Breast epithelium (tissue), 4 donors: ENCODE results near the gene ZNF330. TPM values are rescaled to one million over a fixed set of nuclear protein-coding genes. Genes with fewer than 3 reads are reported as not detected.

ENCODE experiments used
- DNase-seq, 2 donors: peaks; one replicate each; pipeline ENCODE4 v3.0.0-alpha.2; 2019; ENCODE audit warnings: low spot score in 2 of 2
- H3K27ac ChIP-seq, 2 donors: fragments of 200-600 bp; sonication (generic) in 1 of 2; one replicate each; pipeline ENCODE4 v1.5.1; 2016 to 2019; ENCODE audit warnings: mild to moderate bottlenecking in 1 of 2
- H3K27me3 ChIP-seq, 2 donors: fragments of 200-600 bp; sonication (generic) in 1 of 2; one replicate each; pipeline versions ENCODE4 v1.5.1 to v1.6.0; 2017 to 2019; ENCODE audit warnings: control low read depth in 1 of 2, mild to moderate bottlenecking in 1 of 2
- H3K36me3 ChIP-seq: fragments of 200-600 bp; one replicate; pipeline ENCODE4 v1.5.1; 2019
- H3K4me1 ChIP-seq, 2 donors: fragments of 200-600 bp; sonication (generic); one replicate each; pipeline ENCODE4 v1.5.1; 2016 to 2019; ENCODE audit warnings: control low read depth in 1 of 2
- H3K4me3 ChIP-seq, 3 donors: fragments of 200-600 bp; sonication (generic); 1 replicate in 2 of 3; 2 replicates in 1 of 3; pipeline ENCODE4 v1.5.1; 2016 to 2019; ENCODE audit warnings: mild to moderate bottlenecking in 3 of 3, moderate library complexity in 2 of 3
- H3K9me3 ChIP-seq, 2 donors: fragments of 200-600 bp; sonication (generic) in 1 of 2; one replicate each; pipeline ENCODE4 v1.5.1; 2016 to 2019; ENCODE audit warnings: control low read depth in 1 of 2
- CTCF ChIP-seq, 3 donors: fragments of 450-650 bp; IDR thresholded peaks; one replicate each; pipeline ENCODE4 v1.5.1; 2016 to 2017; ENCODE audit warnings: antibody characterized with exemption in 3 of 3, mild to moderate bottlenecking in 3 of 3, moderate library complexity in 3 of 3
- POLR2A ChIP-seq: fragments of 450-650 bp; IDR thresholded peaks from one replicate; pipeline ENCODE4 v1.6.1; 2016; ENCODE audit warnings: antibody characterized with exemption, mild to moderate bottlenecking, moderate library complexity
- POLR2AphosphoS5 ChIP-seq, 3 donors: sonication (generic); formaldehyde crosslinking; IDR thresholded peaks; one replicate each; pipeline ENCODE4 v1.6.1; 2017; ENCODE audit warnings: antibody characterized with exemption in 3 of 3
- intact Hi-C: fragments of 100-400 bp; cut with DNase I; formaldehyde crosslinking; loops from one replicate; pipeline ENCODE4 v1.15.1; 2023; ENCODE audit warnings: low total_unique reads
- total RNA-seq, 3 donors: library from RNA; depleted of rRNA; stranded (reverse); fragments of >200 nt; gene quantifications; one replicate each; pipeline ENCODE4 v1.1.0, GENCODE V29; 2016

Gene ZNF330
- total RNA-seq, 3 donors from 2014 or later, result 27.5 to 68.0 (median 38.3) TPM

- no peak for DNase-seq
- no peaks in the 10 kb centered on the region for H3K36me3 ChIP-seq
- no peaks in the 10 kb centered on the region for H3K4me1 ChIP-seq
Measured at GRCh38 chr4:141248486-141248885, 27.8 kb downstream of the ZNF330 start.

GRCh38 chr4:141254326-141254725 lies 33.6 kb downstream of the ZNF330 start:
- H3K4me3 ChIP-seq, result no peak overlapping the region
- no peak for DNase-seq
- H3K27me3 ChIP-seq, result no peaks in the 10 kb centered on the region
- no peaks in the 10 kb centered on the region for H3K36me3 ChIP-seq
- TF ChIP-seq POLR2A, result no peak
- no peak for TF ChIP-seq POLR2AphosphoS5 (IDR thresholded peaks at IDR 0.05)
- TF ChIP-seq CTCF (IDR thresholded peaks at IDR 0.05), result no peak
- no peaks in the 10 kb centered on the region for H3K4me1 ChIP-seq
- intact Hi-C loops, result no loop called here
- no peaks in the 10 kb centered on the region for H3K9me3 ChIP-seq
- no peak overlapping the region for H3K27ac ChIP-seq

More at GRCh38 chr4:141248486-141248885, 27.8 kb downstream of the ZNF330 start:
- intact Hi-C loops, result no loop called here
- Histone ChIP-seq H3K4me3 (no peak overlapping the region), H3K27ac (no peak overlapping the region), H3K27me3 (no peaks in the 10 kb centered on the region), H3K9me3 (no peaks in the 10 kb centered on the region)
- TF ChIP-seq POLR2AphosphoS5 (IDR thresholded peaks at IDR 0.05), result no peak
- TF ChIP-seq POLR2A, result no peak
- TF ChIP-seq CTCF (IDR thresholded peaks at IDR 0.05), result no peak

GRCh38 chr4:141255016-141255415 lies 34.3 kb downstream of the ZNF330 start:
- no peak for DNase-seq

GRCh38 chr4:141258558-141258957 lies 37.9 kb downstream of the ZNF330 start:
- no peaks in the 10 kb centered on the region for H3K9me3 ChIP-seq
- no peak overlapping the region for H3K27ac ChIP-seq
- intact Hi-C loops, result no loop called here
- H3K27me3 ChIP-seq, result no peaks in the 10 kb centered on the region
- no peaks in the 10 kb centered on the region for H3K36me3 ChIP-seq
- DNase-seq, result no peak
- TF ChIP-seq POLR2A (no peak), CTCF (IDR thresholded peaks at IDR 0.05) (no peak), POLR2AphosphoS5 (IDR thresholded peaks at IDR 0.05) (no peak)
- no peak overlapping the region for H3K4me3 ChIP-seq
- no peaks in the 10 kb centered on the region for H3K4me1 ChIP-seq

More at GRCh38 chr4:141255016-141255415, 34.3 kb downstream of the ZNF330 start:
- H3K4me3 ChIP-seq, result no peak overlapping the region
- H3K4me1 ChIP-seq, result no peaks in the 10 kb centered on the region
- no peaks in the 10 kb centered on the region for H3K36me3 ChIP-seq
- H3K9me3 ChIP-seq, result no peaks in the 10 kb centered on the region
- H3K27me3 ChIP-seq, result no peaks in the 10 kb centered on the region
- TF ChIP-seq POLR2A (no peak), CTCF (IDR thresholded peaks at IDR 0.05) (no peak), POLR2AphosphoS5 (IDR thresholded peaks at IDR 0.05) (no peak)
- intact Hi-C loops, result no loop called here
- no peak overlapping the region for H3K27ac ChIP-seq

GRCh38 chr4:141275834-141276233 lies 55.1 kb downstream of the ZNF330 start:
- Histone ChIP-seq H3K4me3 (no peak overlapping the region), H3K4me1 (no peaks in the 10 kb centered on the region), H3K36me3 (no peaks in the 10 kb centered on the region), H3K27me3 (no peaks in the 10 kb centered on the region), H3K27ac (no peak overlapping the region), H3K9me3 (no peaks in the 10 kb centered on the region)
- no peak for DNase-seq
- intact Hi-C loops, result no loop called here
- no peak for TF ChIP-seq CTCF (IDR thresholded peaks at IDR 0.05)
- TF ChIP-seq POLR2AphosphoS5 (IDR thresholded peaks at IDR 0.05), result no peak
- TF ChIP-seq POLR2A, result no peak
